Ishikawa (cell line): ENCODE measurements around the gene IBA57.

Experiments used
- CEBPB ChIP-seq: IDR thresholded peaks from 2 replicates; pipeline ENCODE4 v1.6.1; 2012
- CREB1 ChIP-seq: IDR thresholded peaks from 2 replicates; pipeline ENCODE4 v1.6.1; 2012; ENCODE audit warnings: low read depth
- EGR1 ChIP-seq: IDR thresholded peaks from 2 replicates; pipeline ENCODE4 v1.6.1; 2012
- EP300 ChIP-seq: IDR thresholded peaks from 2 replicates; pipeline ENCODE4 v1.6.1; 2012; ENCODE audit warnings: borderline replicate concordance
- FOXM1 ChIP-seq: IDR thresholded peaks from 2 replicates; pipeline ENCODE4 v1.6.1; 2012; ENCODE audit warnings: low read depth, borderline replicate concordance
- MAX ChIP-seq: IDR thresholded peaks from 2 replicates; pipeline ENCODE4 v1.6.1; 2012
- NFIC ChIP-seq: IDR thresholded peaks from 2 replicates; pipeline ENCODE4 v1.6.1; 2012
- RAD21 ChIP-seq: IDR thresholded peaks from 2 replicates; pipeline ENCODE4 v1.6.1; 2012; ENCODE audit warnings: low read depth
- REST ChIP-seq: IDR thresholded peaks from 2 replicates; pipeline ENCODE4 v1.6.1; 2012; ENCODE audit warnings: low read depth, mild to moderate bottlenecking
- TAF1 ChIP-seq: IDR thresholded peaks from 2 replicates; pipeline ENCODE4 v1.6.1; 2012; ENCODE audit warnings: low read depth, mild to moderate bottlenecking
- TCF12 ChIP-seq: IDR thresholded peaks from 2 replicates; pipeline ENCODE4 v1.6.1; 2012; ENCODE audit warnings: low read depth
- TEAD4 ChIP-seq: IDR thresholded peaks from 2 replicates; pipeline ENCODE4 v1.6.1; 2012
- YY1 ChIP-seq: IDR thresholded peaks from 2 replicates; pipeline ENCODE4 v1.6.1; 2012; ENCODE audit warnings: low read depth
- ZBTB7A ChIP-seq: IDR thresholded peaks from 2 replicates; pipeline ENCODE4 v1.6.1; 2012; ENCODE audit warnings: low read depth
- TF ChIP-seq, protein P1 (sequence below): IDR thresholded peaks from 2 replicates; pipeline ENCODE4 v1.6.1; 2012

The IBA57 gene

GRCh38 chr1:228211531-228212414 is 46.2 kb downstream of the IBA57 start:
- TF ChIP-seq REST (no peak), ZBTB7A (no peak), YY1 (no peak), CREB1 (no peak), MAX (no peak), RAD21 (no peak), TAF1 (no peak), FOXM1 (no peak)

DNA sequence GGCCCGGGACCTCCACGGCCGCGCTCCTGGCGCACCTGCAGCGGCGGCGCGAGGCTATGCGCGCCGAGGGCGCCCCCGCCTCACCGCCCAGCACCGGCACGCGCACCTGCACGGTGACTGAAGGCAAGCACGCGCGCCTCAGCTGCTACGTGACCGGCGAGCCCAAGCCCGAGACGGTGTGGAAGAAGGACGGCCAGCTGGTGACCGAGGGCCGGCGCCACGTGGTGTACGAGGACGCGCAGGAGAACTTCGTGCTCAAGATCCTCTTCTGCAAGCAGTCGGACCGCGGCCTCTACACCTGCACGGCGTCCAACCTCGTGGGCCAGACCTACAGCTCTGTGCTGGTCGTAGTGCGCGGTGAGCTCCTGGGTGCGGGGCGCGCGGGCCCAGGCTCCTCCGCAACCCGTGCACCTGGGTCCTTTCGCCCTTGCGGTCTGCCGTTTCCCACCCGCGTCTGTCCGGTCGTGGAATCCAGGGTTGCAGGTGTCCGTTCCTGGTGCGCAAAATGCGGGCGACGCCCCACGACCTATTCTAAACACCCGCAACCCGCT is 46.9 kb downstream of the IBA57 start:
- TF ChIP-seq TEAD4 (no peak), ZBTB7A (no peak), EP300 (no peak), RAD21 (no peak), CREB1 (no peak), TCF12 (no peak), TAF1 (no peak), EGR1 (no peak), MAX (no peak), FOXM1 (no peak), CEBPB (no peak), NFIC (no peak)

GRCh38 chr1:228212966-228213844 is 47.6 kb downstream of the IBA57 start:
- TF ChIP-seq RAD21 = peak; percentile 61
- peak; percentile 85 for TF ChIP-seq MAX
- no peak for TF ChIP-seq EGR1
- peak; percentile 37; the same call in 1 of the 2 replicates for TF ChIP-seq NFIC
- TF ChIP-seq, protein P1, sequence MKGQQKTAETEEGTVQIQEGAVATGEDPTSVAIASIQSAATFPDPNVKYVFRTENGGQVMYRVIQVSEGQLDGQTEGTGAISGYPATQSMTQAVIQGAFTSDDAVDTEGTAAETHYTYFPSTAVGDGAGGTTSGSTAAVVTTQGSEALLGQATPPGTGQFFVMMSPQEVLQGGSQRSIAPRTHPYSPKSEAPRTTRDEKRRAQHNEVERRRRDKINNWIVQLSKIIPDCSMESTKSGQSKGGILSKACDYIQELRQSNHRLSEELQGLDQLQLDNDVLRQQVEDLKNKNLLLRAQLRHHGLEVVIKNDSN = 0 out of 2 replicates have a peak, but pooled peaks have one; percentile 12
- TF ChIP-seq TAF1 = no peak; the same call in 1 of the 2 replicates
- no peak for TF ChIP-seq EP300
- no peak for TF ChIP-seq TCF12
- TF ChIP-seq REST = no peak
- TF ChIP-seq FOXM1 = no peak
- 0 out of 2 replicates have a peak, but pooled peaks have one; percentile 14 for TF ChIP-seq TEAD4
- 0 out of 2 replicates have a peak, but pooled peaks have one; percentile 30 for TF ChIP-seq YY1
- 0 out of 2 replicates have a peak, but pooled peaks have one; percentile 27 for TF ChIP-seq CREB1
- TF ChIP-seq ZBTB7A = peak; percentile 68; the same call in 1 of the 2 replicates
- TF ChIP-seq CEBPB = no peak

- TF ChIP-seq, protein P1 = no peak
- no peak for TF ChIP-seq YY1
- 0 out of 2 replicates have a peak, but pooled peaks have one; percentile 14 for TF ChIP-seq EGR1
- TF ChIP-seq TCF12 = no peak
- TF ChIP-seq CREB1 = no peak
- no peak for TF ChIP-seq NFIC
Measured at GRCh38 chr1:228213917-228214808, 48.6 kb downstream of the IBA57 start.
